ENCODE measurements around the gene TOP2A.

TOP2A gene

DNA sequence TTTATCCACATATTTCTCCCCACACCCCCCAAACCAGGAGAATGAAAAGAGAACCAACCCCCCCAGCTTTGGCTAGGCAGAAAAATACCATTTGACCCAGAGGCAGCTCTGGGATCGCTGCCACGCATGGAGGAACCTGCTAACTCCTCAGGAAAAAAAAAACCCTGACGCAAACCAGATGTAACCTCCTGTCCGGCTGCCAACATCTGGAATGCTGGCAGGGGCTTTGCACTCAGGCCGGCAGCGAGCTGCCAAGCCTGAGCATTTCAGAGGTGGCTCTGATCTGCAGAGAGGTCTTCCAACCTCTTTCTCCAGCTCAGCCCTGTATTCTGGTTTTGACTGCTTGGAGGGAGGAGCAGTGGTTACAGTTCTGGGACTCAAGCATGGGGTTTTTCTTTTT is 33.7 kb upstream of the TOP2A start:
- no peak for DNase-seq

DNA sequence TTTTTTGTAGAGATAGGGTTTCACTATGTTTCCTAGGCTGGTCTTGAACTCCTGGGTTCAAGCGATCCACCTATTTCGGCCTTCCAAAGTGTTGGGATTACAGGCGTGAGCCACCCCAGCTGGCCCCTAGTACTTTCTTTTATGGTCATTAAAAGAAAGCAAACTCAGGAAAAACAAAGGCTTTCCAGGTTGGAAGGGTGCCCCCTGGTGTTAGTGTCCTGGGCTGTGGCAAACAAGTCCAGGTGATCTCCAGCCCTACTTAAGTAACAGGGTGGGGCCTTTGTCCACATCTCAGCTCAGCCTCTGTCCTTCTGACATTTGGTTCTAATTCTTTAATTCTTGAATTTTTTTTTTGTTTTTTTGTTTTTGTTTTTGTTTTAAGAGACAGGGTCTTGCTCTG is 32.5 kb upstream of the TOP2A start:
- DNase-seq, result peak; percentile 11

DNA sequence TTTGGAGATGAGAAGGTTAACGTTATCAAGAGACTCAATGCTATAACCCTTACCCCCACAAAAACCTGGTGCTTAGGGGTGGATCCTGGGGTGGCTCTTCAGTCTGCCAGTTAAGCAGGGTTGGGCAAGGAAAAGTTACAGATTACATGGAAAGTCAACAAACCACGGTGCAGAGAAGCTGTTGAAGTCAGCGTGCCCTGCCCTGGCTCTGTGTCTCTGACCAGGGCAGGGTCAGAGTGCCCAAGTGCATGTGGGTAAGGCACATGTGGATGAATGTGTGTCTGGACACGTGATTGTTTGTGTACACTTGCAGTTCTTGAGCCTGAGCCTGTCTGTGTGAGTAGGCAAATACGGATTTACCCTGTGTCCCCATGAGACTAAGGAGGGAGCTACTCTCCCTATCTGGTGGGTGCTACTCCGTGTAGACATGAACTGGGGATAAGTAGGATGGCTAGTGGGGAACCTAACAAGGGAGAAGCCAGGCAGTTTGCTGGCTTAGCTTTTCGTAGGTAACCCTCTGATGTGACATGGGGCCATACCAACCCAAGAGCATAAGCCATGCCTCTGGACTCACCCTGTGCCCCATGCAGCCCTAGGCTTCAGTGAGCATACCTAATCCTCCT is 31.1 kb upstream of the TOP2A start:
- DNase-seq, result no peak

DNA sequence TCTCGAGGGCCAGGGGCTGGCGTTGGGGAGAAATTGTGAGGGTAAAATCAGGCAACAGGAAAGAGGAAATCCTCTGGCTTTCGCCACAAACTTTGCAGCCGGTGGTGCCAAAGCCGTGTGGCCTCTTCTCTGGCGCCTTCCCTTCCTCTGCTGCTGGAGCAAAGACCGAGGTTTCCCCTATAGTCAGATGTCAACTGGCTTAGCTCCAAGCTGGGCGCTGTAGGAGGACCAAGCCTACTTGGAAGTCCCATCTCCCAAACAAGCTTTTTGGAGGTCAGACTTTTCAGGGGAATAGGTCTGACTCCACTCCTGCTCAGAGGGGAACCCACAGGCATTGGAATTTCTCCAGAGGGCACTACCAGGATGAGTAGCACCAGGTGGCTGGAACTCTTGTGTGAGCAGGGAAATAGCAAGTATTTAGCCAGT is 30.5 kb upstream of the TOP2A start:
- no peak for DNase-seq

DNA sequence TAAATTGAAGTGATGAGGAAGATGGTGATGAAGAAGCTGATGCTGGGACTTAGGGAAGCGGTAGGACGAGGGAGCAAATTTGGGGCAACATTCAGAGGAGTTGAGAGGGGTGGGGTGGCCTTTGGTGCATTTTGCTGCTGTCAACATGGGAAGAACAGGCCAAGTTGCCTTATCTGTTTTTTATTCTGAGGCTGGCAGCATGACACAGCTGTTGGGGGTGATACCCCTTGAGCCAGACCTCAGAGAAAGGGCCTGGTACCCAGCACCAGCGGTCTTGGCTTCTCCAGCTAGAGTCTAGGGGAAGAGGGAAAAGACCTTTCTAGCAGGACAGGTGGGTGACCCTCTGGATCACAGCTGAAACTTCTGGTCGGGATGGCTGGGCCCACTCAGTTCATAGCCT is 30.1 kb upstream of the TOP2A start:
- no peak for DNase-seq

DNA sequence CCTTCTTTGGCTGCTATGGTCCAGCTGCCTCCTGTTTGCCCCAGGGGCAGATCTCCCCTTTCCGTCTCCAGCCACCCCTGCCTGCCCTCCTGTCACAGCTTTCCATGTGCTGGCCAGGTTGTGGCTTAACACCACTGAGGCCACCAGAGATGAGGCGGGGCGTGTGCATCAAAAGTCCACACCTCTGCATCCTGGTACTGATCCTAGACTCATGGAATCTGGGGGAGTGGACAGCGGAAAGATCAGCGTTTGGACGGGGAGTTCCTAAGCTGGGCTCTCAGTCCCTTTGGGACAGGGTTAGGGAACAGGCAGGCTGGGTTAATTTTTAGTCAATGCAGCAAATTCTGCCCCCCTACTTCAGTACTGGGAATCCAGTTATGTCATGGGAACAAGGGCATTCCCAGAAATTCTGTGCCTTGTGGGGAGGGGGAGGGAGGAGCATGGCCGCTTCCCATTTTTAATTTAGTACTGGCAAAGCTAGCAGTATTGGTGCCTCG is 29.5 kb upstream of the TOP2A start:
- DNase-seq, result no peak

DNA sequence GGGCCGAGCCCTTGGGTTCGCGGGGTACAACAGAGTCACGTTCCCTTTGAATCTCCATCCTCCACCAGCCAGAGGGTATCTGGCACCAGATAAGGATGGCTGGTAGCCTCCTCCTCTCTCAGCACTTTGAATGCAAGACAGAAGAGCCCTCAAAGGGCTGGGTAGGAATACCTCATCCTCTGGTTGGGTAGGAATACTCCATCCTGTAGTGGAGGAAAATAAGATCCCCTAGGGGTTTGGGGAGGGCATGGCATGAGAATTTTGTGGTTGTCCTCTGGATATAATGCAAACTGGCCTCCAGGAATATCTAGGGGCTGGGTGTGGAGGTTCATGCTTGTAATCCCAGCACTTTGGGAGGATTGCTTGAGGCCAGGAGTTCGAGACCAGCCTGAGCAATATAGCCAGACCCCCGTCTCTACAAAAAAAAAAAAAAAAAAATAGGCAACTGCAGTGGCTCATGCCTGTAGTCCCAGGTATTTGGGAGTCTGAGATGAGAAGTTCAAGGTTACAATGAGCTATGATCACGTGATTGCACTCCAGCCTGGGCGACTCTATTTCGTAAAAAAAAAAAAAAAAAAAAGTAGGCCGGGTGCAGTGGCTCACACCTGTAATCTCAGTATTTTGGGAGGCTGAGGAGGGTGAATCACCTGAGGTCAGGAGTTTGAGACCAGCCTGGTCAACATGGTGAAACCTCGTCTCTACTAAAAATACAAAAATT is 28.2 kb upstream of the TOP2A start:
- DNase-seq, result no peak

DNA sequence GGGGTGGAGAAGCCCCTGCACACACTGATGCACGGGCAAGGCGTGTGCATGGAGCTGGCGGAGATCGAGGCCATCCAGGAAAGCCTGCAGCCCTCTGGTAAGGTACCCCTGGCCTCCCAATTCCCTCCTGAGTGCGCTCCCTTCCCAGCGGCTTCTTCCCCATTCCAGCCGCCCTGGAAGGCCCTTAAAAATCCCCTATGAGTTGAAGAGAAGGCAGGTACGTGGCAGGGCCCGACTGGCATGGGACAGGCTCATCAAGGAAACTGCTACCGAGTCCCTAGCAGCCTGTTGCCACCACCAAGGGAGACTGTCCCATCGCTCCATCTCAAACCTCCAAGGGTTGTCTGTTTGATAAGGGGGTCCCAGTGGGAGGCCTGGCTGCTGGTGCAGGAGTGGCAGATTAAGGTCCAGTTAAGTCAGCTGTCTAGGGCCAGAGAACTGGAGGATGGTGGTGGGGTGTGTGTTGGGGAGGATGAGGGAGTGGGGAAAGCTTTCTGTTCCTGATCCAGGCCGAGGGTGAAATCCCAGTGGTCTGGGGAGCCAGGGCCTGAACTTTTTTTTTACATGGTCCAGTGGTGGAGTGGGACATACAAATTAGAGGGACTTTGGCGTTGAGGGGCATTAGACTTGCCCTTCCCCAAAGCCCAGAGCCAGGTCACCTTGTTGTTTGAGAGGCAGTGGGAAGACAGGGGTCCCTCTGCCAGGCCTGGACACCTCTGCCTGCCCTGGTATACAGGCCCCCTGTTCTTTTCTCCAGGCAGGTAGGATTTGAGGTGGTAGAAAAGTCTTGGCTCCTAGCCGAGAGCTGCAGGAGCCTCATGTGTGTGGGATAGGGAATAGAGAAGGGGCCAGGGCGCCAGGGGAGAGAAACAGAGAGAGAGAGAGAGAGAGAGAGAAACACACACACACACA is 26.5 kb upstream of the TOP2A start:
- DNase-seq, result no peak

DNA sequence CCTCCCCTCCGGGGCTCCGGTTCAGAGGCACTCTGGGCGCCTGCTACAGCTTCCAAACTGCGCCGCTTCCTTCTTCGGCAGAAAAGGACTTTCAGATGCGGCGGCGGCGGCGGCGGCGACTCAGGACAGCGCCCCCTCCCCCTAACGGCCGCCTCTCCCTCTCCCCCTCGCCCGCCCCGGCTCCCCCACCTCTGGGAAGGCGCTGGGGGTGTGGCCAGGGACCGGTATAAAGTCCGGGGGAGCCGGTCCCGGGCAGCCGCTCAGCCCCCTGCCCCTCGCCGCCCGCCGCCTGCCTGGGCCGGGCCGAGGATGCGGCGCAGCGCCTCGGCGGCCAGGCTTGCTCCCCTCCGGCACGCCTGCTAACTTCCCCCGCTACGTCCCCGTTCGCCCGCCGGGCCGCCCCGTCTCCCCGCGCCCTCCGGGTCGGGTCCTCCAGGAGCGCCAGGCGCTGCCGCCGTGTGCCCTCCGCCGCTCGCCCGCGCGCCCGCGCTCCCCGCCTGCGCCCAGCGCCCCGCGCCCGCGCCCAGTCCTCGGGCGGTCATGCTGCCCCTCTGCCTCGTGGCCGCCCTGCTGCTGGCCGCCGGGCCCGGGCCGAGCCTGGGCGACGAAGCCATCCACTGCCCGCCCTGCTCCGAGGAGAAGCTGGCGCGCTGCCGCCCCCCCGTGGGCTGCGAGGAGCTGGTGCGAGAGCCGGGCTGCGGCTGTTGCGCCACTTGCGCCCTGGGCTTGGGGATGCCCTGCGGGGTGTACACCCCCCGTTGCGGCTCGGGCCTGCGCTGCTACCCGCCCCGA is 25.7 kb upstream of the TOP2A start, which contains the start of gene IGFBP4:
TSS of gene IGFBP4 (plus strand) at position 255 of the 792 bp plus-strand sequence. CDS start at position 541, 286 bp downstream.
- peak; percentile 31 for DNase-seq

DNA sequence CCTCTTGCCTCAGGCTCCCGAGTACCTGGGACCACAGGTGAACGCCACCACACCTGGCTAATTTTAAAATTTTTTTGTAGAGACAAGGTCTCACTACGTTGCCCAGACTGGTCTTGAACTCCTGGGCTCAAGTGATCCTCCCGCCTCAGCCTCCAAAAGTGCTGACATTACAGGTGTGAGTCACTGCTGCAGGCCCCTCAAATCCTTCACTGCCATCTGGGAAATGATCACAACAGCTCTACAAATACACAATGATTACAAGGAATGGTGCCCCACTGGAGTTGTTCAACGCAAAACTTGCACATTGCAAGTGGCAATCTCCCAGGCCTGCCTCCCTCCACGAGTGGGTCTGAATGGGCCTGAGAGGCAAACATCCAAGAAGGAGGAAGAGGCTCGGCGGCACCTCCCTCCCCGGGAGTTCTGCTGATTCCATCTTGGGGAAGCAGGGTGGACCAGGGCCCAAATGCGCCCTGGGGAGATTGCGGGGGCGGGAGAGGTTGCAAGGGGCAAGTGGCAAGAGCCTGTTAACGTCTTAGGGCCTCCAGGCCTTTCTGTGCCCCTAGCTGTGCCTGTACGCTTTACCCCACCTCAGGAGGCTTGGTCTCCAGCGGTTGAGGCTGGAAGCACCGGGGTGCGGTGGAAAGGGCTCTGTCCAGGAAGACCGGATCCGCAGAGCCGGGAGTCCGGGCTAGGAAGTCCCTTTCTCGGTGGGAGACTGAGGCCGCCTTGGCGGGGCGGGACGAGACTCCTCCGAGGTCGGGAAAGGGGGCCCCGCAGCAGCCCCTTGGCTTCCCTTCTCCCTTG is 24.9 kb upstream of the TOP2A start:
- no peak for DNase-seq

DNA sequence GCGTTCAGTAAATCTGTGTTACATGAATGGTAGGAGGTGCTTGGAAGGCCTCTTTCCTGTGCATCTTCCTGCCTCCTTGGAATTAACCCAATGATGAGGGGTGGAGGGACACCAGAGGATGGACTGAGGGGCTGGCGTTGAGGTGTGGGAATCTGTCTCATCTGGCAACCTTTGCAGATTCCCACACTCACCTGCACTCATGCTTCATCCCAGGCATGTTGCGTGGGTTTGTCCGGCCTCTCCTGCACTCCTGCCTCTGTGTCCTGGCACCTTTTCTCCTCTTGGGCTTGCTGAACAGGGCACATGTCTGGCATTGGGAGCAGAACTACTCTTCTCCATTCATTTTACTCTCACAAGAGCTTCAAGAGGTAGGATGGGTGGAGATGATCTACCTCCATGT is 22.5 kb upstream of the TOP2A start:
- DNase-seq, result no peak

DNA sequence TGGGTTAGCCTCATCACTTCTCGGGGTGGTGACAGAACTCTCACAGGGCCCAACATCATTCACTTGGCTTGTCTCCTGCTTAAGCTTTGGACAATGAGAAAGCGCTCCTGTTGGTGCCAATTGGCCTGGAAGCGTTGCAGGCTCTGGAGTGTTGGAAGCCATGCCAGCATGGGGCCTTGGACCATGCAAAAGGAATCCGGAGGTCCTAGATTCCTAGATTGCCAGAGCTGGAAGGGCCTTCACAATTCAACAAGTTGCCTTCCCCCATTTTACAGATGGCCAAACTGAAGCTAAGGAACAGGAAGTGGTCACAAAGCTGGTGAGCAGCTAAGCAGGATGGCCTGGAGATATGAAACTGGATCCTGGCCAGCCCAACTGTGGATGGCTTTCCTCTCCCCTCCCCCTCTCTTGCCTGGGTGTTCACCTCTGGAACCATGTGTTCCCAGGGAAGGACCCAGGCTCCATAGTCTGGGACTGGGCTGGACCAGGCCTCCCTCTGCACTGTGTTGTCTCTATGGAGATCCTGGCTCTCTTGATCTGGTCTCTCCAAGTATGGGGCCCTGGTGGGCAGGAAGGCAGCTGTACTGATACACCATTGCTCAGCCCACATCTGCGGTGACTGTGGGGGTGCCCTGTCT is 19.5 kb upstream of the TOP2A start:
- DNase-seq, result no peak

DNA sequence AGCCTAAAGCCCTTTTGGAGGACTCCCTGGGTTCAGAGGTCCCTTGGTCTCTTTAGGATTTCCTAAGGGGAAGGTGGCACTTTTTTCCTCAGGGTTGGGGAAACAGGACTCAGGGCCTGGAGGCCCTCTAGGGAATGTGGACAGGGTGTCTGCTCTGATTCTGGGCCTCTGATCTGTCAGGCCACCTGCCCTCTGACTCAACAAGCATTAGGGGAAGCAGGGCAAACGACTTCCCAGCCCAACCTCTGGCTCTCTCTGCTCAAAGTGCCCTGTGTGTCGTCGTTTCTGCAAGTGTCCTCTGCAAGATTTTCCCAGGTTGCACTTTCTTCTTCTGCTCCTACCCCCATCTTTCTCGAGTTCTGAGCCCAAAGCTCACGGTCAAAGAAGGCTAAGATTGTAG is 18.9 kb upstream of the TOP2A start:
- DNase-seq, result no peak

DNA sequence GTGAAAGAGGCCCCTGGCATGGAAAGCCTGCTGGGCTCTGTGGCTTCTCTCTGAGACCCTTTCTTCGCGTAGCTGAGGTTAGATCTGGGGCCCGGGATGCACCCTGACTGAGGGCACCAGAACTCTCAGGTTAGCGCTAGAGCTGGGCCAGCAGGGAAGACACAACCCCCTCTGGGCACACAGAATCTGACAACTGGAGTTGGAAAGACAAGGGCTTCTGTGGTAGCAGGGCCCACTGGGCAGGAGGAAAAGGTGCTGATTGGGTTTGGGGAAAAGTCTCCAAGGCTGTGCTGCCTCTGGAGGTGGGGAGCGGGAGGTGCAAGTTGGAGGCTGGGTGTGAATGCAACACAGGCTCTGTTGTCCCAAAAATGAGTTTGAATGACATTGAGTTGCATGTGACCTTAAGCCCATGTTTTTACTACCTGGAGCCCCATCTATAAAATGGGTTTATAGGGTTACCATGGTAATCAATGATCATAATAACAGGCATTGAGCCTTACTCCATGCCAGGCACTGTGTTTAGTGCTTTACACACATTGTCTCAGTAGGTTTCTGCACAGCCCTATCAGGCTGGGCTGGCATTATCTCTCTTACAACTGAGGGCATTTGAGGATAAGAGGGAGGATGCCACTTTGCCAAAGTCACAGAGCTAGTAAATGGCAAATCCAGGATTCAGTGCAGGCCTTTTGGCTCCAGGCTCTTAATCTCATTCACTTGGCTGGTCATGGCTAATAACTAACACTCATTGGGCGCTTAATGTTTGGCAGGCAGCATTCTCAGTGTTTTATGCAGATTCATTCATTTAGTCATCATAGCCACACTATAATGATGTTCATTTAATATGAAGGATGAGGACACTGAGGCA is 16.1 kb upstream of the TOP2A start:
- DNase-seq, result no peak

DNA sequence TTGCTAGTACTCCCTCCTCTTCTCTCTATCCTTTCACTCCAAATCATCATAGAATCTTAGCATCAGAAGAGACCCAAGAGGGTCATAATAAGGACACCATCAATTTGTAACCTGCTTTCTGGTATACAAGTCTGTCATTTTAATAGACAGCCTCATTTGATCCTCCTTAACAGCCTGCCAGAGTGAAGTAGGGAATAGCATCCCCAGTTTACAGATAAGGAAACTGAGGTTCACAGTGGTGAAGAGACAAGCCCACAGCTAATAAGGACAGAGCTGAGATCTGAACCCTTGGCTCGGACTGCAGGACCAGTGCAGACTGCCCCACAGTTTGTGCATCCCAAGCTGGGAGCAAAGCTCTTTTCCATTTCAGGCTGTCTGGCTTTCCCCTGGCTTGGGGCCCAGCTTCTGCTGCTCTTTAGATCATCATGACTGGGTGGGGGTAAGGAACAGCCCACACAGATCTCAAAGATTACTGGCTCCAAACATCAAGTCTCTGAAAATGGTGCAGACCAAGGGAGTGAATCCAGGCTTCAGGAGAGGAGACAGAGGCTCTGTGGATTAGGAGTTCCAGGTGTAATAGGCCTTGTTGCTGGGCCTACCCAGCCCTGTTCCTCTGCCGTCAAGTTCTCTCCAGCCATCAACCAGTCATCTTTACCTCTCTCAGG is 15.3 kb upstream of the TOP2A start:
- no peak for DNase-seq

DNA sequence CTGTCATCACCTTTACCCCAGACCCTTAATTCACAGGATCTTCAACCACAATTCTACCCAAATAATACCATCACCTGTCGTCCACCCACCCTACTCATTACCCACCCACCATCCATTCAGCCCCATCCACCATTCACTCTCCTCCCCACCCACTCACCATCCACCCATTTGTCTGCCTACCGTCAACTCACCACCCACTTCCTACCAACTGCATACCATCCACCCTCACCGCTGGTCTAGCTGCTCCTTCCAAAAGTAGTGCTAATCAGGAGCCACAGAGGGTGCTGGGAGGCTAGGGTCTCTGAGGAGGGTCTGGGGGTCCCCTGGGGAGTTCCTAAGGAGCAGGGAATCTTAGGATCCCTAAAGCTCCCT is 13.5 kb upstream of the TOP2A start:
- no peak for DNase-seq

DNA sequence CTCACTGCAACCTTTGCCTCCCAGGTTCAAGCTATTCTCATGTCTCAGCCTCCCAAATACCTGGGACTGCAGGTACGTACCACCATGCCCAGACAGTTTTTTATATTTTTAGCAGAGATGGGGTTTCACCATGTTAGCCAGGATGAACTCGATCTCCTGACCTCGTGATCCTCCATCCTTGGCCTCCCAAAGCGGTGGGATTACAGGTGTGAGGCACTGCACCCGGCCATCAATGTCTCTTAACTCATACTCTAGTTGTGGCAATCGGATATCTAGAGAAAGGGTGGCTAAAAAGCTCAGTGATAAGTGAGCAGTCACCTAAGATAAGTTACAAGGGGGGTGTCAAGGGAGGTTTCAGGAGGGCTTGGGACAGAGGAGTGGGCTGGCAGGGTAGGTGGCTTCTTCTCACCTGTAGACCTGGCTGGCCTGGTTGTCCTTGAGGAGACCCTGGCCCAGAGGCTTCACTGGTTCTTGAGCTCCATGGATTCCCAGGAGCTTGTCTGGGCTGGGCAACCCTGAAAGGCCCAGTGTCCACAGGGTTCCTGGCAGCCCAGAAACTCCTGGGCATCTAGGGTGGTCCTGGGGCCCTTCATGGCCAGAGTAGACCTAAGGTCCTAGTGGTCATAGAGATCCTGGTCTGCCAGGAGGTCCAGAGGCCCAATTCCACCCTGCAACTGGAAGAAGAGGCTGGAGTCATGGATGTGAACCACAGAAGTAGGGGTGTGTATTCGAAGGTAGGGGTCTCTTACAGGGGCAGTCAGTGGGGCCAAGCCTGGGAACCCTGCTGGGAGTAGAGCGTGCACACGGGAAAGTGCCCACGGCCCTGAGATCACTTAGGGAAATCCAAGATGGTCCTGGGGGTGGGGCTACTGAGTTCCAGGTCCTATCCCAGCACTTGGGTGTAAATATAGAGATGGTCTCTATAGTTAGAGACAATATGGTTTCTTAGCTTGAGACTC is 12.9 kb upstream of the TOP2A start:
- DNase-seq, result no peak

DNA sequence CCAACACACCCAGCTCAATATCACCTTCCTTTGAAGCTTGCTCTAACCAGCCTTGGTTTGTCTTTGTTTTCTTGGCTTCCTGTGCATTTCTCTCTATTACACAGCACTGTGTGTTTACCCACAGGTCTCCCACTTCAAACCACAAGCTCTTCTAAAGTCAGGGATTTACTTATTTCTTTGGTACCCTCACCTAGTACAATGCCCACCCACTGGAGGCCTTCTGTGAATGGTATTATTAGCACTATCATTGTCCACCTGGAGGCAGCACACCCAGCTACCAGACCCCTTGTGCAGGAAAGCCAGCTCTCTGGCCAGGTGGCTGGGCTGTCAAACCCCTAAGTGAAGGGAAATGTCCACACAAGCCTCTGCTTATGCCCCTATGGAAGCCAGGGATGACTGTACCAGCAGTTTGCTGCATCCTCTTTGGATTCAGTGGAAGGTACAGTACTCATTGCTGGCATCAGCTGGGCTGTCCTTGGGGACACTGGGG is 9.4 kb upstream of the TOP2A start:
- no peak for DNase-seq
